ENCODE data around the gene COA3. TPM values are rescaled to one million over a fixed set of nuclear protein-coding genes. Genes with fewer than 3 reads are reported as not detected.

The COA3 gene
- total RNA-seq, 1 donor from 2014 or later = 47.2 TPM

GRCh38 chr17:42754782-42755181, 43.7 kb downstream of the COA3 start:
- DNase-seq (ENCODE audit: low spot score) = no peak

GRCh38 chr17:42751628-42752027, 46.9 kb downstream of the COA3 start:
- DNase-seq (ENCODE audit: low spot score) = peak; percentile 49

- peak; percentile 34 for DNase-seq (ENCODE audit: low spot score)
Measured at GRCh38 chr17:42750739-42751344, 47.7 kb downstream of the COA3 start.

GRCh38 chr17:42748908-42749798, 49.4 kb downstream of the COA3 start:
- DNase-seq (ENCODE audit: low spot score) = no peak

GRCh38 chr17:42748202-42748907, 50.1 kb downstream of the COA3 start:
- no peak for DNase-seq (ENCODE audit: low spot score)

Other genes with a start within 250 kb of the COA3 start
- gene HSD17B1, start 245.8 kb downstream of the COA3 start, total RNA-seq (ENCODE audit: insufficient read depth, low replicate concordance) = 3.9 TPM
- 8.2 TPM for gene COASY, start 236.6 kb downstream of the COA3 start, total RNA-seq (ENCODE audit: insufficient read depth, low replicate concordance)
- 22.6 TPM for gene MLX, start 231.6 kb downstream of the COA3 start, total RNA-seq (ENCODE audit: insufficient read depth, low replicate concordance)
- 1.2 TPM for gene PSMC3IP, start 221.0 kb downstream of the COA3 start, total RNA-seq (ENCODE audit: insufficient read depth, low replicate concordance)
- gene RETREG3, start 189.3 kb downstream of the COA3 start, total RNA-seq (ENCODE audit: insufficient read depth, low replicate concordance) = 62.4 TPM
- 23.8 TPM for gene TUBG1, start 189.0 kb downstream of the COA3 start, total RNA-seq (ENCODE audit: insufficient read depth, low replicate concordance)
- 21.4 TPM for gene TUBG2, start 139.4 kb downstream of the COA3 start, total RNA-seq (ENCODE audit: insufficient read depth, low replicate concordance)
- 11.3 TPM for gene PLEKHH3, start 121.7 kb downstream of the COA3 start, total RNA-seq (ENCODE audit: insufficient read depth, low replicate concordance)
- gene CCR10, start 116.9 kb downstream of the COA3 start, total RNA-seq (ENCODE audit: insufficient read depth, low replicate concordance) = 6.5 TPM
- gene CNTNAP1, start 116.2 kb downstream of the COA3 start, total RNA-seq (ENCODE audit: insufficient read depth, low replicate concordance) = 5.1 TPM
- gene EZH1, start 53.7 kb downstream of the COA3 start, total RNA-seq (ENCODE audit: insufficient read depth, low replicate concordance) = 43.6 TPM
- gene RAMP2, start 37.5 kb downstream of the COA3 start, total RNA-seq (ENCODE audit: insufficient read depth, low replicate concordance) = 0.96 TPM
- 33.2 TPM for gene VPS25, start 25.3 kb downstream of the COA3 start, total RNA-seq (ENCODE audit: insufficient read depth, low replicate concordance)
- gene WNK4, start 18.1 kb downstream of the COA3 start, total RNA-seq (ENCODE audit: insufficient read depth, low replicate concordance) = not detected
- gene CNTD1, start 157 bp upstream of the COA3 start, total RNA-seq (ENCODE audit: insufficient read depth, low replicate concordance) = 0.96 TPM
- gene BECN1, start 25.6 kb upstream of the COA3 start, total RNA-seq (ENCODE audit: insufficient read depth, low replicate concordance) = 142 TPM
- 22.6 TPM for gene PSME3, start 34.7 kb upstream of the COA3 start, total RNA-seq (ENCODE audit: insufficient read depth, low replicate concordance)
- gene AOC2, start 45.9 kb upstream of the COA3 start, total RNA-seq (ENCODE audit: insufficient read depth, low replicate concordance) = 1.4 TPM
- gene AOC3, start 52.5 kb upstream of the COA3 start, total RNA-seq (ENCODE audit: insufficient read depth, low replicate concordance) = 89.1 TPM
- not detected for gene G6PC1, start 102.1 kb upstream of the COA3 start, total RNA-seq (ENCODE audit: insufficient read depth, low replicate concordance)
- 38.3 TPM for gene AARSD1, start 165.8 kb upstream of the COA3 start, total RNA-seq (ENCODE audit: insufficient read depth, low replicate concordance)
- gene PTGES3L, start 181.4 kb upstream of the COA3 start, total RNA-seq (ENCODE audit: insufficient read depth, low replicate concordance) = 10.4 TPM
- gene RUNDC1, start 181.9 kb upstream of the COA3 start, total RNA-seq (ENCODE audit: insufficient read depth, low replicate concordance) = 17.8 TPM
- 1,521 TPM for gene RPL27, start 199.7 kb upstream of the COA3 start, total RNA-seq (ENCODE audit: insufficient read depth, low replicate concordance)
- gene IFI35, start 208.1 kb upstream of the COA3 start, total RNA-seq (ENCODE audit: insufficient read depth, low replicate concordance) = 1.4 TPM
- gene VAT1, start 223.7 kb upstream of the COA3 start, total RNA-seq (ENCODE audit: insufficient read depth, low replicate concordance) = 38.8 TPM
- gene RND2, start 226.5 kb upstream of the COA3 start, total RNA-seq (ENCODE audit: insufficient read depth, low replicate concordance) = 0.72 TPM